NCI-H345 treated with DMSO at 0.1 percent for 48 hours (cell line): ENCODE results near the gene RREB1.

Experiments used
- DNase-seq: peaks from one replicate; lab custom pipeline; 2025; ENCODE audit not compliant: unreplicated experiment; lab: John Stamatoyannopoulos, UW

Gene RREB1

DNA sequence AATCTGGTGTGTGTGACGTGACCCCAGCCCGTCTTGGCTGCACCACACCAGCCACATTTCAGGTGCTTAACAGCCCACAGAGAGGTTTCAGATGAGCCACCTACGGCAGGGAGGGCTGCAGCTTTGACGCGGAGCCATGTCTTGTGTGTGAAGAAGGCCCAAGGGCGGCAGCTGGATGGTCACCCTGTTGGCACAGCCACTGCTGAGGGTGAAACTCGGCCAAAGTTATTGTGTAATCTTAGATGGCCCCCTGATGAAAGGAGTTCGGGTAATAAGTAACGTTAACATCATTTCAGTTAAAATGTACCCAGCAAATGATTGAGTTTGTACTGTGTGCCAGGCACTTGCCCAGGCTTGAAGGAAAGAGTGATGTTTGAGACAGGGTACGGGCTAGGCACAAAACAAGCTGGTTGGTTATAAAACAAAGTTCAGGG, 108.1 kb downstream of the RREB1 start:
- no peak for DNase-seq

DNA sequence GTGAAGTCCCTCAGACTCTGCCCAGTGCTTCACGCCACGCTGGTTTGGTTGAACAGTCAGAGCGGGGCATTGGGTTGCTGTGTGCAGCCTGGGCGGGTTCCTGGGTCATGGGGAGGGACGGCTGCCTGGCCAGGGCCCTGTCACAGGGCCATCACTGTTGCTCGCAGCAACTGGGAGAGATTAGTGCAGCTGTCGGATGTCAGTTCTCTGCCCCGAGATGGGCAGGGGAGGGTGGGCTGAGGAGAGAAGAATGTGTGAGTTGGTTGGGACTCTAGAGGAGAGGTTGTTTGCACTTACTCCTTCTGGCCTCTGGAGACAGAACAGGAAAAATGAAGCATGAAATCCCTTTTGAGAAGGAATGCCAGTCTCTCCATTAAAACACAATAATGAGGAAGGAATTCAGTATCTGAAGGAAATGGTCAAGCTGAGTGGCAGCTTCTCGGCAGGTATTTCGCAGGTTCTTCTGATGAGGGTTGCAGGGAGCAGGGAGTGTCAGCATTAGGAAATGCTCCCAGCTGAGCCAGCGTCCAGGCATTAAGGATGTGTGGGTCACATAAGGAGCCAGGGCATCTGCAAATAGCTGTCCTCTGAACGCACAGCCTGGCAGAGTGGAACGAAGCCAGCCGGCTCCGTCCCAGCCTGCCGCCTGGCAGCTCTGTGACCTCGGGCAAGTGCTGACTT, 109.3 kb downstream of the RREB1 start:
- no peak for DNase-seq

DNA sequence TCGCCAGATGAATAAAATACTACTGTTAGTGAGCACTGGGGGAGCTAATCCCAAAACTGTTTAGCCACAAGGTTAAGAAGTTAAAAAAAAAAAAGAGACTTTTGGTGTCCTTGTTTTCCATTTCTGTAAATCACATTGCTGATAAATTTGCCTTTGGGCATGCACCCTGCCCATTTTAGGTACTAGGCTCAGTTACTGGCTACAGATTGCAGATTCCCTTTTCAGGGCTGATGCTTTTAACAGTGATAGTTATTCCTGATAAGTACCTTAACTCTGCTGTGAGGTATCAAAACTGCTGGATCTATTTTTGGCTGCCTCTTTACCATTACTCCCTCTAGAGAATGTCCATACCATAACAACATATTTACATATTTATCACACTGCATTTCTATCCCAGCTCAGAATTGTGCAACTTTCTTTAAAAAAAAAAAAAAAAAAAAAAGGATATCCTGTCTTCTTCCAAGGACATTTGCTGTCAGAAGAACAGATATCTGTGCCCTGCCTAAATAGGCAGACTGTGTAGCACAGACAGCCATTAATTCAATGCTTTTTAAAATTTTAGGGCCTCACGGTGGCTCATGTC, 110.7 kb downstream of the RREB1 start:
- DNase-seq: no peak

- DNase-seq: no peak
Observed at GRCh38 chr6:7219310-7219709, 111.5 kb downstream of the RREB1 start.

DNA sequence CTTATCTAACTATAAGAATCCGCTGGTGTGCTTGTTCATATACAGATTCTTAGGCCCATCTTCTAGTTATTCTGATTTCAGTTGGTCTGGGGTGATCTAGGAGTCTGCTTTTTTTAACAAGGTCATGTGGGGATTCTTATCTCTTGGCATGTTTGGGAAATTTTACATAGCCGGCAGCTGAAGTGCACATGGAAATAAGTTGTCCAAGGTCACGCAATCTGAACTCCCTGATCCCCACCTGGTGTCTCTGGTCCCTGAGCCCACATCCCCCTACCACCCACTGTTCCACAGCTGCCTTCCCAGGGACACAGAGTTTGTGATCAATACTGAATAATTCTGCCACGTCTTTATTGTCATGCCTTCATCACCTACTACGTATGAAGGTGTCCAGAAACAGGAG, 114.4 kb downstream of the RREB1 start:
- no peak for DNase-seq

- no peak for DNase-seq
Observed at GRCh38 chr6:7224731-7225130, 117.0 kb downstream of the RREB1 start.

GRCh38 chr6:7228662-7229375, 121.1 kb downstream of the RREB1 start:
- no peak for DNase-seq

GRCh38 chr6:7229376-7230326, 121.9 kb downstream of the RREB1 start:
- no peak for DNase-seq

- DNase-seq: no peak
Observed at GRCh38 chr6:7230327-7230691, 122.5 kb downstream of the RREB1 start.

DNA sequence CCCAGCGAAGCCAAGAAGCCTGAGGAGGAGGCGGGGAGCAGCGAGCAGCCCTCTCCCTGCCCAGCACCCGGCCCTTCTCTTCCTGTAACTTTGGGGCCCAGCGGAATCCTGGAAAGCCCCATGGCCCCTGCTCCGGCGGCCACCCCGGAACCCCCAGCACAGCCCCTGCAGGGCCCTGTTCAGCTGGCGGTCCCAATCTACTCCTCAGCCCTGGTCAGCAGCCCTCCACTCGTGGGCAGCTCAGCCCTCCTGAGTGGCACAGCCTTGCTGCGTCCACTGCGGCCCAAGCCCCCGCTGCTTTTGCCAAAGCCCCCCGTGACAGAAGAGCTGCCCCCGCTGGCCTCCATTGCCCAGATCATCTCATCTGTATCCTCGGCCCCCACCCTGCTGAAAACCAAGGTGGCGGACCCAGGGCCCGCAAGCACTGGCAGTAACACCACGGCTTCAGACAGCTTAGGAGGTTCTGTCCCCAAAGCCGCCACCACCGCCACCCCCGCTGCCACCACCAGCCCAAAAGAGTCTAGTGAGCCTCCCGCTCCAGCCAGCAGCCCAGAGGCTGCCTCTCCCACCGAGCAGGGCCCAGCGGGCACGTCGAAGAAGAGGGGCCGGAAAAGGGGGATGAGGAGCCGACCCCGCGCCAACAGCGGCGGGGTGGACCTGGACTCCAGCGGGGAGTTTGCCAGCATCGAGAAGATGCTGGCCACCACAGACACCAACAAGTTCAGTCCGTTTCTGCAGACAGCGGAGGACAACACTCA, 123.4 kb downstream of the RREB1 start:
- DNase-seq: no peak

- no peak for DNase-seq
Observed at GRCh38 chr6:7232351-7232750, 124.6 kb downstream of the RREB1 start.

DNA sequence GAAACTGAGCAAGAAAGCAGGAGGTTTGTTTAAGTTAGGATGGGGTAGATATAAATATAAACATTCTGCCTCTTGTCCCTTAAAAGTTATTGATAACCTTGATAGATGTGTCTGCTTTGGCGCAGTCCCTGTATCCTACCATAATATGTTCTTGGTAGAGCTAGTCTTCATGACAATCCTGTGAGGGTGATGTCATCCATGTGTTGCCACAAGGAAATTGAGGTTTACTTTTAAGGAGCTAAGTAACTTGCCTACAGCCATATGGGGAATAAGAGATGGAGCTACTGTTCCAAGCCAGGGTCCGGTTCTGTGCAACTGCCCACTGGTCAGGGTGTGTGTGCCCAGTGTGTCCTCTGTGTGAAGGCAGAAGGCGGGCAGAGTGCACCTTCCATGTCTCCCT, 126.8 kb downstream of the RREB1 start:
- DNase-seq: no peak

DNA sequence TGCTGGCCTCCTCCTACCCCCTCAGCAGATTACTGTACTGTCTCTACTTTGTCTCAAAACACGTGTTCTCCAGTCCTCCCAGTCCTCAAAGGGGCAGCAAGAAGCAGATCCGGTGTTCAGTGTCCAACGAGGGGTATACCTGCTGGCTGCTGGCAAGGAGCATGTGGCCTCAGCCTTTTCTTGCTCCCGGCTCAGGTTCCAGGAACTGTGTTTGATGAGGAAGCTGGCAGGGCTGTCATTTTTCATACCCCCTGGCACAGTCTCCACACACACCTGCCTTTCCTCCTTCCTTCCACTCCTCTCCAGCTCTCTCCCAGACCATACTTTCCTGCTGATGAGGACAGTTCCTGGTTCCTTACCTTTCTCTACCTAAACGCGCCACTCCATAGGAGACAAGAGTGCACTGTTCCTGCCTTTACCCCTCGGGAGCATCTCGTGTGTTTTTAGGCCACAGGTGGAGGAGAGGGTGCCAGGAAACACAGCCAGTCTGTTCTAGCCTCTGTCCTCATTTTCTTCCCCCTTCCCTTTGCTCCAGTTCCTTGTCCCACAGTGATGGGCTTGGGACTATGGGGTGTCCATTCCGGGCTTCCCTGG, 128.0 kb downstream of the RREB1 start:
- DNase-seq: no peak

DNA sequence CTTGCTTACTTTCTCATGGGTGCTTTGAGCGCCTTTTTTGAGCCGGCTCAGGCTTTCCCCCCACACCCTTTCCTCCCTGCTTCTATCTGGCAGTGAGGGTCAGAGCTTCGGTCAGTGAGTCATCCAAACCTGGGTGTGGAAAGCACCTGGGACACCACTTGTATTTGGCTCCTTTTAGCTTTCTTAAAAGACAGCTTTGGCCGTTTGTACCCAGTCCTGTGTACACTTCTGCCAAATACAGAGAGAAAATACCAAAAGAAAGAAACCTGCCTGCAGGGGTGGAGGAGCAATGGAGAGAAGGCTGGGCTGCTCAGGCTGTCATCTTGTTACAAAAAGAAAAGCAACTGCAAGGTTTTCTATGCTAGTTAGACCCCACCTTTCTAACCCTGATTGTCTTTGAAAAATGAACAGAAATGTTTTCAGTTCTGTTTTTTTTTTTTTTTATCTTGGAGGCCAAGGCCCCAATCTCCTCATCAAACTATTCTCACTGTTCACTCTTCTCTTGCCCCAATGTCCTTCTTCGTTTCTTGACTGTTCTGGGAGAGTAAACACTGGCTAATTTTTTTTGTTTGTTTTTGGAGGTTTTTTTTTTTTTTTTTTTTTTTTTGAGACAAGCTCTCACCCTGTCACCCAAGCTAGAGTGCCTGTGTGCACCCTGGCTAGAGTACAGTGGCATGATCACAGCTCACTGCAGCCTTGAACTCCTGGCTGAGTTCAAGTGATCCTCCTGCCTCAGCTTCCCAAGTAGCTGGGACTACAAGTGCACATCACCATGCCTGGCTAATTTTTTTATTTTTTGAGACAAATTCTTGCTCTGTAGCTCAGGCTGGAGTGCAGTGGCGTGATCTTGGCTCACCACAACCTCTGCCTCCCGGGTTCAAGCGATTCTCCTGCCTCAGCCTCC, 128.8 kb downstream of the RREB1 start:
- no peak for DNase-seq

GRCh38 chr6:7237653-7238188, 130.0 kb downstream of the RREB1 start:
- no peak for DNase-seq

- no peak for DNase-seq
Observed at GRCh38 chr6:7238526-7238899, 130.8 kb downstream of the RREB1 start.

GRCh38 chr6:7238900-7239589, 131.3 kb downstream of the RREB1 start:
- DNase-seq: peak; percentile 31

GRCh38 chr6:7239590-7239948, 131.8 kb downstream of the RREB1 start:
- no peak for DNase-seq
